DND-41 (cell line): Measurements from ENCODE around the gene DNAH1.

ENCODE experiments used
- EZH2 ChIP-seq: IDR thresholded peaks from 3 replicates; pipeline ENCODE4 v1.6.1; 2012; ENCODE audit warnings: borderline replicate concordance, low read depth, mild to moderate bottlenecking, moderate library complexity, low read length, inconsistent platforms; ENCODE audit not compliant: severe bottlenecking
- TF ChIP-seq, protein P1 (sequence below): IDR thresholded peaks from 2 replicates; pipeline ENCODE4 v1.5.1; 2012; ENCODE audit warnings: borderline replicate concordance, low read length, moderate library complexity, mild to moderate bottlenecking; ENCODE audit not compliant: poor library complexity, severe bottlenecking; ENCODE audit errors: extremely low read depth

DNA sequence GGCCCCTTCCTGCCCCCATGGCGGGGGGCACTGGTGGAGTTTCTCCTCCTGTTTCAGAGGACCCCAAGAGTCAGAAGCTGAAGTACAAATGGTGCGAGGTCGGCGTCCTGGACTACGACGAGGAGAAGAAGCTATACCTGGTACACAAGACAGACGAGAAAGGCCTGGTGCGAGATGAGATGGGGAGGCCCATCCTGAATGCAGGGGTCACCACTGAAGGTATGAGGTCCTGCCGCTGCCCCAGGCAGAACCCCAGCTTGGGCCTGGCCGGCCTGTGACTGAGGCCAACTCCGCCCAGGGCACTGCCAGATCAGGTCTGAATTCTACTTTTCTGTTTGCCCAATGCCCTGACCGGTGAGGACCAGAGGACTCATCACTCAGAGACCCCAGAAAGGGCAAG, 15.0 kb downstream of the DNAH1 start:
- TF ChIP-seq, protein P1, sequence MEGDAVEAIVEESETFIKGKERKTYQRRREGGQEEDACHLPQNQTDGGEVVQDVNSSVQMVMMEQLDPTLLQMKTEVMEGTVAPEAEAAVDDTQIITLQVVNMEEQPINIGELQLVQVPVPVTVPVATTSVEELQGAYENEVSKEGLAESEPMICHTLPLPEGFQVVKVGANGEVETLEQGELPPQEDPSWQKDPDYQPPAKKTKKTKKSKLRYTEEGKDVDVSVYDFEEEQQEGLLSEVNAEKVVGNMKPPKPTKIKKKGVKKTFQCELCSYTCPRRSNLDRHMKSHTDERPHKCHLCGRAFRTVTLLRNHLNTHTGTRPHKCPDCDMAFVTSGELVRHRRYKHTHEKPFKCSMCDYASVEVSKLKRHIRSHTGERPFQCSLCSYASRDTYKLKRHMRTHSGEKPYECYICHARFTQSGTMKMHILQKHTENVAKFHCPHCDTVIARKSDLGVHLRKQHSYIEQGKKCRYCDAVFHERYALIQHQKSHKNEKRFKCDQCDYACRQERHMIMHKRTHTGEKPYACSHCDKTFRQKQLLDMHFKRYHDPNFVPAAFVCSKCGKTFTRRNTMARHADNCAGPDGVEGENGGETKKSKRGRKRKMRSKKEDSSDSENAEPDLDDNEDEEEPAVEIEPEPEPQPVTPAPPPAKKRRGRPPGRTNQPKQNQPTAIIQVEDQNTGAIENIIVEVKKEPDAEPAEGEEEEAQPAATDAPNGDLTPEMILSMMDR = no peak
- TF ChIP-seq EZH2 = no peak
